GM10266 (cell line): ENCODE results near the gene SERINC5.

ENCODE experiments used
- DNase-seq: peaks from one replicate; pipeline ENCODE4 v3.0.0; 2012; ENCODE audit errors: extremely low spot score
- CTCF ChIP-seq: IDR thresholded peaks from 2 replicates; pipeline ENCODE4 v1.5.1; 2012; ENCODE audit warnings: mild to moderate bottlenecking, low read depth; ENCODE audit not compliant: control insufficient read depth, insufficient read depth; ENCODE audit errors: missing control alignments

Gene SERINC5

GRCh38 chr5:80246001-80246758 is 9.7 kb downstream of the SERINC5 start:
- no peak for DNase-seq
- no peak for TF ChIP-seq CTCF

DNA sequence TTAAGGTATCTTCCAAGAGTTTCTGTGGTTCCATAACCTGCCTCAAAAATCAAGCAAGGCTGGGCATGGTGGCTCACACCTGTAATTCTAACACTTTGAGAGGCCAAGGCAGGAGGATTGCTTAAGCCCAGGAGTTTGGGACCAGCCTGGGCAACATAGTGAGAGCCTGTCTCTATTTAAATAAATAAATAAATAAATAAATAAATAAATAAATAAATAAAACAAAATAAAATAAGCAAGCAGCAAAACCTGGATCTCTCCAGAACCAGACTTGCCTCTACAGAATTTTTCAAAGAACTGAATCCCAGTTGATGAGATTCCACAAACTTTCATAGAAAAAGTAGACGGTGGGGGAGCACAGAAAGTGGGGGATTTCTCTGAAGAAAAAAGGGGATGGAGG is 12.3 kb downstream of the SERINC5 start:
- no peak for TF ChIP-seq CTCF
- no peak for DNase-seq

- no peak for TF ChIP-seq CTCF
- DNase-seq, result no peak
Measured at GRCh38 chr5:80242849-80243248, 13.0 kb downstream of the SERINC5 start.

DNA sequence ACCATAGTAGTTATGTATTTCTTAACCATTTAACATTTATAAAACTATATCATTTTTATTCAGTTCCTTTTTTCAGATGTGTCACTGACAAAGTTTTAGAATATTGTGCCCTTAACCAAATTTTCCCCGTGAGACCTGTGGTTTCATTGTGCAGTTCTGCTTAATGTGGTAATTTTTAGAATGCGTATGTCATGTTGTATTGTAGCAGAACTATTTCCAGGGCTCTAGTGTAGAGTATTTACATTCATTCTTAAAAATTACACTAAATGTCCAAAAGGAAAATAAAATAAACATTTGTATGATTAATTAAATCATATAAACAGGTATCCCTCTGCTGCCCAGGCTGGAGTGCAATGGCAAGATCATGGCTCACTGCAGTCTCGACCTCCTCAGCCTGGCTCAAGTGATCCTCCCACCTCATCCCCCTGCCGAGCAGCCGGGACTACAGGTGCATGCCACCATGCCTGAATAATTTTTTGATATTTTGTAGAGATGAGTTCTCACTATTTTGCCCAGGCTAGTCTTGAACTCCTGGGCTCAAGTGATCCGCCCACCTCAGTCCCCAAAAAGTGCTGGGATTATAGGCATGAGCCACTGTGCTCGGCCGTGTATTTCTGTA is 15.4 kb downstream of the SERINC5 start:
- DNase-seq, result no peak
- no peak for TF ChIP-seq CTCF

GRCh38 chr5:80239680-80240367 is 16.0 kb downstream of the SERINC5 start:
- TF ChIP-seq CTCF, result no peak
- no peak for DNase-seq

GRCh38 chr5:80238778-80239679 is 16.8 kb downstream of the SERINC5 start:
- DNase-seq, result no peak
- no peak for TF ChIP-seq CTCF
